GM12872 (cell line): ENCODE data around the gene ASB13.

Source experiments
- TF ChIP-seq, protein P1 (sequence below): IDR thresholded peaks from 3 replicates; pipeline ENCODE4 v1.5.1; 2011; ENCODE audit warnings: low read depth, mild to moderate bottlenecking, low read length, moderate library complexity; ENCODE audit not compliant: insufficient read depth

The ASB13 gene, protein sequence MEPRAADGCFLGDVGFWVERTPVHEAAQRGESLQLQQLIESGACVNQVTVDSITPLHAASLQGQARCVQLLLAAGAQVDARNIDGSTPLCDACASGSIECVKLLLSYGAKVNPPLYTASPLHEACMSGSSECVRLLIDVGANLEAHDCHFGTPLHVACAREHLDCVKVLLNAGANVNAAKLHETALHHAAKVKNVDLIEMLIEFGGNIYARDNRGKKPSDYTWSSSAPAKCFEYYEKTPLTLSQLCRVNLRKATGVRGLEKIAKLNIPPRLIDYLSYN

DNA sequence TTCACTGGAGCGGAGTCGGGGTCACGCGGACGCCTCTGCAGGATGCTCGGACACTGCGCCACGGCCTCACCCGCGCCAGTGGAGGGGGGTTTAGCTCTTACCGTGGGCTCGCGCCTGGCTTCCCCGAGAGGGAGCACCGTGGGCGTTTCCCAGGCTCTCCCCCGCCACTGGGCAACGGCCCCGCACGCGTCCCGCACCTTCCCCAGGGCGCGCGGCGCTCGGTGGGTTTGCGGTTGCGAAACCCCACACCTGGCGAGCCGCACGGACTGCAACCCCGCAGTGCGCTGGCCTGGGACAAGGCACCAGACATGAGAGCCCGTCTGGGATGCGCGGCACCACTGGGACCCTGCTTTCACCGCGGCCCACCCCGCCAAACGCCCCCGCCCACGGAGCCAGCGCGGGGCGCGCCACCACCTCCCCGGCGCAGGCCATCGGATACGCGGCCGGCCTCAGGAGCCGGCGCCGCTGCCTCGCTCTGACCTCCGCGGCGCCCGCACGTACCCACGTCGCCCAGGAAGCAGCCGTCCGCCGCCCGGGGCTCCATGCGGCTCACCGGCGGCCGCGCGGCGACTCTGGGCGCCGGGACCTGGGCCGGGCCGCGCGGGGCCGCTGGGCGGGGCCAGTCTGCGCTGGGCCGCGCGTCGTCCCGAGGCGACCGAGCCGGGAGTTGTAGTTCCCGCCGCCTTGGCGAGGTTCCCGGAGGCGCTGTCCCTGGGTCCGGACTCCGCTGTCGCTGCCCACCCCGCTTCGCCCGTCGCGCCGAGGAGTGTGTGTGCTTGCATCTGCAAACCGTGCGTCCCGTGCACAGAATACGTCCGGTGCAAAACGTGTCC, at the start of gene ASB13:
Gene ASB13, minus strand, starts transcription at position 588 of the 833 bp plus-strand sequence. Its CDS starts 44 bp downstream, at position 544.
- TF ChIP-seq, protein P1, sequence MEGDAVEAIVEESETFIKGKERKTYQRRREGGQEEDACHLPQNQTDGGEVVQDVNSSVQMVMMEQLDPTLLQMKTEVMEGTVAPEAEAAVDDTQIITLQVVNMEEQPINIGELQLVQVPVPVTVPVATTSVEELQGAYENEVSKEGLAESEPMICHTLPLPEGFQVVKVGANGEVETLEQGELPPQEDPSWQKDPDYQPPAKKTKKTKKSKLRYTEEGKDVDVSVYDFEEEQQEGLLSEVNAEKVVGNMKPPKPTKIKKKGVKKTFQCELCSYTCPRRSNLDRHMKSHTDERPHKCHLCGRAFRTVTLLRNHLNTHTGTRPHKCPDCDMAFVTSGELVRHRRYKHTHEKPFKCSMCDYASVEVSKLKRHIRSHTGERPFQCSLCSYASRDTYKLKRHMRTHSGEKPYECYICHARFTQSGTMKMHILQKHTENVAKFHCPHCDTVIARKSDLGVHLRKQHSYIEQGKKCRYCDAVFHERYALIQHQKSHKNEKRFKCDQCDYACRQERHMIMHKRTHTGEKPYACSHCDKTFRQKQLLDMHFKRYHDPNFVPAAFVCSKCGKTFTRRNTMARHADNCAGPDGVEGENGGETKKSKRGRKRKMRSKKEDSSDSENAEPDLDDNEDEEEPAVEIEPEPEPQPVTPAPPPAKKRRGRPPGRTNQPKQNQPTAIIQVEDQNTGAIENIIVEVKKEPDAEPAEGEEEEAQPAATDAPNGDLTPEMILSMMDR: no peak

DNA sequence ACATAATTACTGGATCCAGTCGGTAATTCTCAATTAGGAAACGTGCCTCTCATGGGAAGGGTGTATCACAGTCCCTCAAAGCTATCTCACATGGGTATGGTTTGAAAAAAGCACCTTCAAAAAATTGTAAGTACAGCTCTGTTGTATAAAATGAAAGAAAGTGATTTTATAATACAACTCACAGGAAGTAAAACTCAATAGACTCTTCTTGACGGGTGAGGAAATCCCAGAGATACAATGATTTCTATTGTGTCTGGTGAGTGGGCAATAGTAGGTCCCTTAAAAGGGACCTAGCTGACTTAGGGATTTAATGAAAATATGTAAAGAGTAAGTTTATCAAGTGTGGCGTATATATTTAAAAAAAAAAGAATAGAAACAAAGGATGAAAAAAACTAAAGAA, 45.2 kb upstream of the ASB13 start:
- TF ChIP-seq, protein P1: no peak

DNA sequence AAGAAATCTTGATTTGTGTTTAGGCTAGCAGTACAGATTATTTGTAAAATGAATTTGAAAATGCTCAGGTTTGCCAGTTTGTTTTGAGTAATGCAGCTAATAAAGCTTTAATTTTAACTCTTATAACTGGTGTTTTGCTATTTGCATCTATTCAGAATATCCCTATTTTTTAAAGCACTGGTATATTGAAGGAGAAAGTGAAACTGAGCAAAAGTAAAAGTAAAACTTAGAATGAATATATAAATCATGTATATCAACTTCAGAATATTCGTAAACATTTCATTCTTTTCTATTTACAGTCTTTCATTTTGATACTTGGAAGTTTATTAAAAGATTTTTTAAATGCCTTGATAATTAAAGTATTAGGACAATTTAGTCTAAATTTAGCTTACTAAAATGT, 44.5 kb upstream of the ASB13 start:
- TF ChIP-seq, protein P1: no peak

DNA sequence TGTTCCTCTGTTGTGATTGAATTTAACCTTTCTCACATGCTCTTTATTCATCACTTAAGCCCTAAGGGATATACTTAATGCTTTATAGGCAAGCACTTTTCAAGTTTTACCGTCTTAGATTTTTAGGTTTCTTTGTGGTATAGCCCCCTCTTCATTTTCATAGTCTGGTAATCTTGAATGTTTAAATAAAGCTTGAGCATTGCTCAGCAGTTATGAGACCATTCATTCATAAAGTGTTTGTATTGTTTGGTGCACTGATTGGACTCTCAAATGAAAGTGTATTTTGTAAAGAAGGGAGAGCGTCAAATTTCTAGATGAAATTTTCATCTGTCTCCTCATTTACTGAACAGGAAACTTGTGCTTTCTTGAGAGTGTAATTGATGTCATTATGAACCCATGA, 43.5 kb upstream of the ASB13 start:
- TF ChIP-seq, protein P1: no peak

DNA sequence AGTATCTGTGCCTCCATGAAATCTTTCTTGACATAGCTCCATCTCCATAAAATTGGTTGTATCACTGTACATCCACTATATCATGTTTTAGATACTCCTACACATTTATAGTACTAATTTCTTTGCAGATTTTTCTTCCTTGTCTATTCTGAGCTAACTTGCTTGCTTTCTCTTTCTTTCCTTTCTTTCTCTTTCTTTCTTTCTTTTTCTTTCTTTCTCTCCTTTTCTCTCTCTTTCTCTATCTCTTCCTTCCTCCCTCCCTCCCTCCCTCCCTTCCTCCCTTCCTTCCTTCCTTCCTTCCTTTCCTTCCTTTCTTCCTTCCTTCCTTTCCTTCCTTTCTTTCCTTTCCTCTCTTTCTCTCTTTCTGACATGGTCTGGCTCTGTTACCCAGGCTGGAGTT, 42.0 kb upstream of the ASB13 start:
- TF ChIP-seq, protein P1: no peak

DNA sequence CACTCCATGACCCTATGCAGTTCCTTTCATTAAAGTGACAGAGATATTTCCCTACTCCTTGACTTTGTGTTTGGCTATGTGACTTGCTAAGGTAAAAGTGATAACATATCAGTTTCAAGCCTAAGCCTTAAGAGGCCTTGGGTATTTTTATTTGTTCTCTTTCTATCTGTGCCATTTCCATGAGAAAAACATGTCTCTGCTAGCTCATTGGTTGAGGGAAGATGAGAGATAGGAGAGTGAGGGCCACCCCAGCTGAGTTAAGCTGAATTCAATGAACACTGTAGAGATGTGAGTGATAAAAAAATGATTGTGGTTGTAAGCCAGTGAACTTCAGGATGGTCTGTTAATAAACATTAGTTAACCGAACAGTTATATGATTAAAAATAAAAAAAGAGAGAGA, 31.7 kb upstream of the ASB13 start:
- TF ChIP-seq, protein P1: no peak

DNA sequence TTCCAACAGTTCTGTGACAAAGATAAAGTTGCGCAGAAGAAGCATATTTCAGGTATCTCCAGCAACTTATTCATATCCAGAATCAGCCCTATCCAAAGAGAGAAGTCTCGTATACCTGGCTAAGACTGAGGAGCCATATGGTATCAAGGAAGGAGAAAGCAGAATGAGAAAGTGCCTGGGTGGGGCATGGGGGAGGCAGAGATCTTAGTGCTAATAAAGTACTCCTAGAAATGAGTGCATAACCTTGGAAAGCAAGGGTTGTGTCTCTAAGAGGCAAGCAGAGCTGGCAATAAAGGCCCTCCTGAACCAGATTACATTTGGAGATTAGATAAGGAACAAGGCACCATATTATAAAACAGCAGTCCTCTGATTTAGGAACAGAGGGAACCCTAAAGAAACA, 30.9 kb upstream of the ASB13 start:
- TF ChIP-seq, protein P1: no peak
